Measurements from ENCODE around the gene ARHGAP22. TPM values are rescaled to one million over a fixed set of nuclear protein-coding genes. Genes with fewer than 3 reads are reported as not detected.

Gene ARHGAP22
- total RNA-seq, 4 donors from 2014 or later: 3.2 to 24.0 (median 9.9) TPM

GRCh38 chr10:48444861-48445841 is 159.7 kb downstream of the ARHGAP22 start:
- TF ChIP-seq CTCF (IDR thresholded peaks at IDR 0.05): no peak
- DNase-seq (ENCODE audit: low spot score) (no peak), ATAC-seq (ENCODE audit: low FRiP score) (no peak)

DNA sequence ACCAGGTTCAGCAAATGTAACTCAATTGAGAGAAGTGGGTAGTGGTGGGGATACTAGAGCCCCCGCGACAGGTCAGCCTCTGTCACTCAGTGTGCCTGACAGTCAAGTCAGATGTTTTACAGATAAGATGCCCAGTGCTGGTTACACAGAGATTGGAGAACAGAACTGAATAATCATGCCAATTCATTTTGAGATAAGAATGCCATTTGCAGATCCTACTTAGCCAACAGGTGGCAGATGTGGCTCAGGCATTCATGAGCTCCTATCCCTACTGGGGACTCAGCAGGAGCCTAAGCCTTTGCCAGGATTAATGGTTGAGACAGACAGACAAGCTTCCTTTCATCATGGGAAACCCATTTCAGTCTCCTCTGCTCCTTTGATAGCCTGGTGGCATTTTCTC is 160.6 kb downstream of the ARHGAP22 start:
- ATAC-seq (ENCODE audit: low FRiP score) (no peak), DNase-seq (ENCODE audit: low spot score) (no peak)
- TF ChIP-seq CTCF (IDR thresholded peaks at IDR 0.05): no peak

DNA sequence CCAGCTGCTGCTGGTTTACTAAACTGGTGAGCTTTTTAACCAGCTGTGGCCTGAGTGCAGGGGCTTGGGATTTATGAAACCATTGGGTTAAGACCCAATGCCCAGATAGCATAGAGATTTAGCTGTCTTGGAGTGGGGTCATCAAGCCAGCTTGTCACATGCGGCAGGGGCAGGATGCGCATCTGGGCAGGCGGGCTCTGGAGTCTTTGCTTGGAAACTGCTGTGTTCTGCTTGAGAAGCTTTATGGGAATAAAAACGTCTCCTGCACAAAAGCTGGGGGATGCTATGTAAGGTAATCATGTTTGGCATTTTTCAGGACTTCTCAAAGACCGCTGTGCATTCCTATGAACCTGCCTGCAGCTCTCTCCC is 162.1 kb downstream of the ARHGAP22 start:
- no peak for ATAC-seq (ENCODE audit: low FRiP score)
- no peak for DNase-seq (ENCODE audit: low spot score)

DNA sequence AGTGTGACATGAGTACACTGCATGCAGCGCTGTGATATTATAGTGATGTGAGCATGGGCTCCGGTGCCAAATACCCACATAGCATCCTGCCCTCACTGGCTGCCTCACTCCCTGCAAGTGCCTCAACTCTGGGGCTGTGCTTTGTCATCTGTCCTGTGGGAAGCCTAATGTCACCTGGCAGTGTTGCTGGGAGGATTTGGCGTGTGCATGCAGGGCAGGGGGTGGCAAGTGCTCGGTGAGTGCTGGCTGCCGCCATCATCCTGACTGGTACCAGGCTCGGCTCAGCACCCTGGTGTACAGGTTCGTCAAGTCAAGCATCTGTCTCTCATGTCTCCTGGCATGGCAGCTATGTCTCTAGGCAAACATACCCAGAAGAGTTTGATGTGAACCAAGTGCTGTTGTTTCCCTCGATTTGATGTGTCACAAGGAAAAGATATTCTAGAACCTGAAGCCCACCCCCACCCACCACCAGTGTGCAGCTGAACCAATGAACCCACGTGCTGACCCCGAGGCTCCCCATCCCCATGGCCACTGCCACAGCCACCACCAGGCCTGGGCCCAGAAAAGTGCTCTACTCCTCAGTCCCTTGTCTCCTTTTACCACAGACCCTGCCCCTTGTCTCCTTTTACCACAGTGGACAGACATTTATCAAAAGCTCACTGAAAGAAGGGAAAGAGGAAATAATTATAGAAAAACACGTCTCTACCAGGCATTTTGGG is 162.6 kb downstream of the ARHGAP22 start:
- TF ChIP-seq CTCF (IDR thresholded peaks at IDR 0.05): no peak
- ATAC-seq (ENCODE audit: low FRiP score) (no peak), DNase-seq (ENCODE audit: low spot score) (peak; percentile 19)

More for the DNA sequence above, 162.1 kb downstream of the ARHGAP22 start:
- no peak for TF ChIP-seq CTCF (IDR thresholded peaks at IDR 0.05)

- DNase-seq (ENCODE audit: low spot score) (no peak), ATAC-seq (ENCODE audit: low FRiP score) (no peak)
- no peak for TF ChIP-seq CTCF (IDR thresholded peaks at IDR 0.05)
These were observed 164.1 kb downstream of the ARHGAP22 start for GRCh38 chr10:48440771-48441170.

- DNase-seq (ENCODE audit: low spot score): no peak
- ATAC-seq (ENCODE audit: low FRiP score): no peak
- no peak for TF ChIP-seq CTCF (IDR thresholded peaks at IDR 0.05)
These were observed 165.3 kb downstream of the ARHGAP22 start for GRCh38 chr10:48439581-48440041.

All from omental fat pad (tissue), 4 donors.